ENCODE measurements around the gene SLC30A2. TPM values are rescaled to one million over a fixed set of nuclear protein-coding genes. Genes with fewer than 3 reads are reported as not detected.

The SLC30A2 gene
- total RNA-seq, 2 donors from 2014 or later = 0.22 to 0.63 TPM

- TF ChIP-seq CTCF (IDR thresholded peaks at IDR 0.05) = no peak
- H3K36me3 ChIP-seq = no peaks in the 10 kb centered on the region
- H3K4me1 ChIP-seq = peaks cover 0 to 20% of the 10 kb centered on the region in 2 donors
- DNase-seq (ENCODE audit: low spot score) = no peak
- H3K27me3 ChIP-seq = peaks cover 0 to 9% of the 10 kb centered on the region in 2 donors
- H3K9me3 ChIP-seq = no peaks in the 10 kb centered on the region
- peak overlapping the region in 1 of 2 donors; percentile 38 for H3K4me3 ChIP-seq
- no peak overlapping the region for H3K27ac ChIP-seq
Observed at GRCh38 chr1:26044971-26045721, 772 bp downstream of the SLC30A2 start.

GRCh38 chr1:26044414-26044813 is 1.5 kb downstream of the SLC30A2 start:
- H3K4me3 ChIP-seq = no peak overlapping the region
- peaks cover 0 to 9% of the 10 kb centered on the region in 2 donors for H3K27me3 ChIP-seq
- no peak overlapping the region for H3K27ac ChIP-seq
- DNase-seq (ENCODE audit: low spot score) = no peak
- peaks cover 0 to 20% of the 10 kb centered on the region in 2 donors for H3K4me1 ChIP-seq
- no peak for TF ChIP-seq CTCF (IDR thresholded peaks at IDR 0.05)
- H3K36me3 ChIP-seq = no peaks in the 10 kb centered on the region
- no peaks in the 10 kb centered on the region for H3K9me3 ChIP-seq

- H3K4me3 ChIP-seq = no peak overlapping the region
- no peaks in the 10 kb centered on the region for H3K9me3 ChIP-seq
- no peak for DNase-seq (ENCODE audit: low spot score)
- no peak overlapping the region for H3K27ac ChIP-seq
- peaks cover 0 to 9% of the 10 kb centered on the region in 2 donors for H3K27me3 ChIP-seq
- H3K4me1 ChIP-seq = peaks cover 0 to 20% of the 10 kb centered on the region in 2 donors
- TF ChIP-seq CTCF (IDR thresholded peaks at IDR 0.05) = no peak
- H3K36me3 ChIP-seq = no peaks in the 10 kb centered on the region
Observed at GRCh38 chr1:26043765-26044164, 2.2 kb downstream of the SLC30A2 start.

GRCh38 chr1:26041978-26042377 is 3.9 kb downstream of the SLC30A2 start:
- Histone ChIP-seq H3K36me3 (no peaks in the 10 kb centered on the region), H3K4me3 (no peak overlapping the region), H3K27ac (no peak overlapping the region), H3K4me1 (peaks cover 0 to 20% of the 10 kb centered on the region in 2 donors), H3K27me3 (peaks cover 0 to 9% of the 10 kb centered on the region in 2 donors), H3K9me3 (no peaks in the 10 kb centered on the region)
- no peak for TF ChIP-seq CTCF (IDR thresholded peaks at IDR 0.05)
- DNase-seq (ENCODE audit: low spot score) = no peak

GRCh38 chr1:26041401-26041800 is 4.5 kb downstream of the SLC30A2 start:
- Histone ChIP-seq H3K9me3 (no peaks in the 10 kb centered on the region), H3K4me3 (no peak overlapping the region), H3K27me3 (peaks cover 0 to 7% of the 10 kb centered on the region in 2 donors), H3K4me1 (peaks cover 0 to 20% of the 10 kb centered on the region in 2 donors), H3K36me3 (no peaks in the 10 kb centered on the region), H3K27ac (no peak overlapping the region)
- DNase-seq (ENCODE audit: low spot score) = no peak
- no peak for TF ChIP-seq CTCF (IDR thresholded peaks at IDR 0.05)
